OCI-LY1 (cell line): ENCODE measurements around the gene DNASE1L2.

Experiments
- EZH2 ChIP-seq: fragments of 200-600 bp; sonication (generic), shearing (Covaris generic); IDR thresholded peaks from 2 replicates; pipeline ENCODE4 v1.8.0; 2017; ENCODE audit warnings: borderline replicate concordance, mixed run types, mild to moderate bottlenecking, antibody characterized with exemption, low read length, moderate library complexity, mixed read lengths
- TF ChIP-seq, protein P1 (sequence below): fragments of 200-600 bp; sonication (generic), shearing (Covaris generic); IDR thresholded peaks from 2 replicates; pipeline ENCODE4 v1.5.1; 2017; ENCODE audit warnings: mild to moderate bottlenecking, antibody characterized with exemption, low read length, moderate library complexity, mixed read lengths

DNA sequence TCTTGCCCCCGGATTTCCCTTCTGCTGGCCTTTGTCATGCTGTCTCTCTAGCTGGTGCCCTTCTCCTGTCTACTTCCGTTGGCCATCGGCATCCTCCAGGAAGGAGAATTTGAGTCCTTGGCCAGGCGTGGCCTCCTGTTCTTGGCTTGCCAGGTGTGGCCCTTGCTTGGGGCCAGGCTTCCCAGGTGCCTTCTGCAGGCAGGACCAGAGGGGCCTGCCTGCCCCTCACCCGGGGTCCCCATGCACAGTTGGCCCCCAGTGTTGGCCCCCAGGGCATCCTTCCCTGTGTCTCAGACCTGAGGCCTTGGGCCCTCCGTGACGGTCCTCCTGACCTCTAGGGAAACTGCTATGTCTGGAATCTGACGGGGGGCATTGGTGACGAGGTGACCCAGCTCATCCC, 28.4 kb upstream of the DNASE1L2 start:
- no peak for TF ChIP-seq EZH2
- TF ChIP-seq, protein P1, sequence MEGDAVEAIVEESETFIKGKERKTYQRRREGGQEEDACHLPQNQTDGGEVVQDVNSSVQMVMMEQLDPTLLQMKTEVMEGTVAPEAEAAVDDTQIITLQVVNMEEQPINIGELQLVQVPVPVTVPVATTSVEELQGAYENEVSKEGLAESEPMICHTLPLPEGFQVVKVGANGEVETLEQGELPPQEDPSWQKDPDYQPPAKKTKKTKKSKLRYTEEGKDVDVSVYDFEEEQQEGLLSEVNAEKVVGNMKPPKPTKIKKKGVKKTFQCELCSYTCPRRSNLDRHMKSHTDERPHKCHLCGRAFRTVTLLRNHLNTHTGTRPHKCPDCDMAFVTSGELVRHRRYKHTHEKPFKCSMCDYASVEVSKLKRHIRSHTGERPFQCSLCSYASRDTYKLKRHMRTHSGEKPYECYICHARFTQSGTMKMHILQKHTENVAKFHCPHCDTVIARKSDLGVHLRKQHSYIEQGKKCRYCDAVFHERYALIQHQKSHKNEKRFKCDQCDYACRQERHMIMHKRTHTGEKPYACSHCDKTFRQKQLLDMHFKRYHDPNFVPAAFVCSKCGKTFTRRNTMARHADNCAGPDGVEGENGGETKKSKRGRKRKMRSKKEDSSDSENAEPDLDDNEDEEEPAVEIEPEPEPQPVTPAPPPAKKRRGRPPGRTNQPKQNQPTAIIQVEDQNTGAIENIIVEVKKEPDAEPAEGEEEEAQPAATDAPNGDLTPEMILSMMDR, result no peak
